GM04503 (cell line): ENCODE results near the gene HTR3D.
"Not testable (repeated sequence)": the region's sequence is repeated elsewhere in the genome, so short reads cannot be mapped to it uniquely, and the experiment has no call there.

Experiments used
- DNase-seq: peaks from one replicate; pipeline ENCODE4 v3.0.0-alpha.2; 2012; ENCODE audit warnings: low read depth

Gene HTR3D

DNA sequence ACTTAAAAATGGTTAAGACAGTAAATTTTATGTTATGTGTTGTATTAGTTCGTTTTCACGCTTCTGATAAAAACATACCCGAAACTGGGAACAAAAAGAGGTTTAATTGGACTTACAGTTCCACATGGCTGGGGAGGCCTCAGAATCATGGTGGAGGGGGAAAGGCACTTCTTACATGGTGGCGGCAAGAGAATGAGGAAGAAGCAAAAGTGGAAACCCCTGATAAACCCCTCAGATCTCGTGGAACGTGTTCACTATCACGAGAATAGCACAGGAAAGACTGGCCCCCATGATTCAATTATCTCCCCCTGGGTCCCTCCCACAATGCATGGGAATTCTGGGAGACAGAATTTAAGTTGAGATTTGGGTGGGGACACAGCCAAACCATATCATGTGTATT is 39.6 kb downstream of the HTR3D start:
- DNase-seq, result not testable (repeated sequence)

DNA sequence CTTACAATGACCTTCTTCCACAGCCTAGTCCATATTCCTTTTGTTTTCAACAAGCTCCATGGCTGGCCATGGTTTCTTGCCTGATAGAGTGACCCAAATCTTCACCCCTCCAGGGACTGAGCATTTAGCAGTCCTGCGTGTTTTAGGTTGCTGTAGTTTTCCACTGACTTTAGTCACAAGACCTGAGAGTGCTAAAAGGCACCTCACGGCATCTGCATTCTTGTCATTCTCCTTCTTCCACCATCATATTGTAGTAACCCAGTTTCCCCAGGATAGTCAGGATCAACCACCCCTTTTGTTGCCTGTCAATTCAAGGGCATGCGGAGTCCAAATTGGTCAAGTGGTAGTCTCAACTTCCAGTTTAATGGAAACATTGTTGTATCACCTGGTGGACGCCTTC is 42.1 kb downstream of the HTR3D start:
- no peak for DNase-seq

DNA sequence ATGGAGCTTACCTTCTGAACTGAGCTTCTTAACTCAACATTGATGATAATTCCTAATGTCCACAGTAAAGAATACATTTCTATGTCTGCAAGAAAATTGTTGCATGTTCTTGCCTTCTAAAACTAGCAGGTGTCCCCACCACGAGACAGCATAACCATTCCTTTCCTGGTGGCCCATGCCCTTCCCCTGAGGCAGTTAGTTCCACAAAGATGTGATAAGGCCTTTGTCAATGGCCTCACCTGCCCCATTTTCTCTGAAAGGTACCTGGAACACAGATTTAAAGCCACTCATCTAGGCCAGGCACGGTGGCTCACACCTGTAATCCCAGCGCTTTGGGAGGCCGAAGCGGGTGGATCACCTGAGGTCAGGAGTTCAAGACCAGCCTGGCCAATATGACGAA is 44.4 kb downstream of the HTR3D start:
- DNase-seq, result no peak

DNA sequence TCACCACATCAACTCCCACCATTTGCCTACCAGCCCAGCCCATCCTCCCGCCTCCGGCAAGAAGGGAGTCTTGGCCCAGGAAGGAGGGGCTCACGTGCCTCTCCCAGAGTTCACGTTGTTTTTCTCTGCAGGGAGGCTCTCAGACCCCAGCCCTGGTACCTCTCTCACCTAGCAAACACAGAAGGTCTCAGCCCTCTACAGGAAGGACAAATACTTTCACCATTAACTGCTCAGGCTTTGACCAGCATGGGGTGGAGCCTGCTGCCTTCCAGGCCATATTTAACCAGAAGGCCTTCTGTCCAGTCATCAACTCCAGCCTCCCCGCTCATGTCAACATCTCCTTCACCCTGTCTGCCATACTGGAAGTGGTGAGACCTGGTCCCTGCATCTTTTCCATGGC is 46.3 kb downstream of the HTR3D start:
- DNase-seq, result no peak

DNA sequence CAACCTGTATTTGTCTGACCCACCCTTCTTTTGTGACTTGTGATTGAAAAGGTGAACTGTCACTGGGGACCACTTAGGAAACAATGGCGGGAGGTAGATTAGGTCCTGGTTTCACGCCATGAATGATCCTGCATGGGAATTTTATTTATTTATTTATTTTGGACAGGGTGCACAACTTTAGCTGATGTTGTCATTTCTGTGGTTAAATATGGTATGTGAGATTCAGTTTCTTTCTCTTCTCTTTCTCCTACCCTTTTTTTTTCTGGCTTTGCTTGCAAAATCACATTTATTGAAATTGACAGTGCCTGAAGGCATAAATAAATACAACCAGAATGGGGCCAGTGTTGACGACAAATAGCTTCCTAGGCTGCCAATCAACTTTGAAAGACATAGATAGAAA is 47.3 kb downstream of the HTR3D start:
- peak; percentile 16 for DNase-seq

DNA sequence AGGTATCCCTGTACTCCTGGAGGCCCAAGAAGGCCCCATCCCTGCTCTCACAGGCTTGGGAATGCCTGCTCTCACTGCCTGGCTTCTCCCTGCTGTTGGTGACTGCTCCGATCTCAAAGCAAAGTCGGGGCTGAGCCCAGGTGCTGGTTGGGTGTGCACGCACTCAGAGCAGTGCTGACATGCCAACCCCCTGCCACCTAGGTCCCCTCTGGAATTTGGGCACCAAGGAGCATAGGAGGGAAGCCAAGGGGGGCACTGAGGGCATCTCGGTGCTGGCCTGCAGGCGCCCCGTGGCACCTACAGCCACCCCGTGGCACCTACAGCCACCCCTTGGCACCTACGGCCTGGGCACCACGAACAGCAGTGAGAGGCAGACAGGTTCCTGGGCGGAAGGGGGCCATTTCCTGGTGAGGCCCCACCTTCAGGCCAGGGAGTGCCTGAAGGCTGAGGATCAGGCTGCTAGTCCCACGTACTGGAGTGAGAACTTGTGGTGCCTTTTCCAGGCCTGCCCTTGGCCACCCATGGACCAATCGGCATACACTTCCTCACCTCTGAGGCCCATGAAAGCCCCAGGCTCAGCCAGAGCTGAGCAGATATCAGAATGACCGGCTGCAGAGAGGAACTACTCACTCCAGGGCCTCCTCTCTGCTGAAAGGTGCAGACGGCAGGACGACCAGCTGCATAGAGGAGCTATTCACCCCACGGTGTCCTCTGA is 49.7 kb downstream of the HTR3D start:
- DNase-seq, result no peak

DNA sequence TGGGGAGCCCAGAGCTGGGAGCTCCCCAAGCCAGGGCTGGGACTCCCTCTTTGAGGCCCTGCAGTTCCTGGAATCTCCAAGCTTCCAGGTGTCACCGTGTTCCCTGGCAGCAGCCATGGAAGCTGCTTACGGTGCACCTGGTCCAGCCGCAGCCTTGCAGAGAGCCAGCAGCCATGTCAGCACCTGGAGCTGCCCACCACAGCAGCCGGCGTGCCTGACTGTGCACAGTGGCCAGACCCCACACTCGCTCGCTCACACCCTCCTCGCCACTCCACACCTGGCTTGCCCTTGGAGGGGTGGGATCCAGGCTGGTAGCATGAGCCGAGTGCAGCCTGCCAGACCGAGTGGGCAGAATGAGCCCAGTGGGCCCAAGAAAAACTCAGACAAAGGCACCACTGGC is 50.5 kb downstream of the HTR3D start:
- DNase-seq, result no peak

DNA sequence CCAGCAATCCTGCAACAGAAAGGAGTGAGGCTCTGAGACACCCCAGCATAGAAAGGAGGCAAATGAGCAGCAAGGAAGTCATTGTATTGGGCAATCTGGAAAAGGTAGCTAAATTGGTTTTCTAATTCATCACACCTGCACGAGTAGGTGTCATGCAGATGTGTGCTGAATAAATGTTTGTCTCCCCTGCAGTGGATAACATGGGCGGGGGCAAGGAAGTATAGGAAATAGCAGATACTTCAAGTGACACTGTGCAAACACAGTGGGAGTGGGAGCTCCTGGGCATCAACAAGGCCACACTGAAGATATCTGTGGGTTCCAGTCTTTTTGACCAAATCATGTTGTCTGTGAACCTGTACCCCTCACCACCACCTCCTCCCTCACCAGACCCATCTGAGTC is 50.9 kb downstream of the HTR3D start:
- DNase-seq, result no peak

DNA sequence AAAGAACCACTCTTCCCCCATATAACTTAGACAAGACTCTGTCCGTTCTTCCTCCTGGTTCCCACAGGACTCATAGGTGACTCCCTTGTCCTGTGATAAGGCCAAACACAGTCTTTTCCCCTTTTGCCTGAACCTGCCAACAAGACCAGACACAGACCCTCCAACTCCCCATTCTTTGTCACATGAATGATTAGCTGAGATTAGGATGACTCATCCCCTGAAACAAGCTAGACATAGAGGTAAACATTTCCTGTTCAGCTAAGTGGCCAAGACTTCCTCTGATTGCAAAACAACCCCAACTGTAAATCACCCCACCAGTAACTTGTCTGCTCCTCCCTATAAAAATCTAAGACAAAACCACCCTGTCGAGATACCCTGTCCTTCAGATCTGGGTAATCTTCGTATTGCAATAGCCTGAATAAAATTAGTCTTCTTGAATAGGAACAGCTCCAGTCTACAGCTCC is 53.9 kb downstream of the HTR3D start:
- DNase-seq, result no peak
